HG03103 (cell line): ENCODE results near the gene CTNNBIP1.

ENCODE experiments used
- ATAC-seq: cut with Tn5 transposase; IDR thresholded peaks from one replicate; pipeline ENCODE4 v1.9.1; 2021; ENCODE audit warnings: low read depth; ENCODE audit not compliant: unreplicated experiment

The CTNNBIP1 gene

GRCh38 chr1:9905010-9905409 lies 5.1 kb downstream of the CTNNBIP1 start:
- no peak for ATAC-seq

DNA sequence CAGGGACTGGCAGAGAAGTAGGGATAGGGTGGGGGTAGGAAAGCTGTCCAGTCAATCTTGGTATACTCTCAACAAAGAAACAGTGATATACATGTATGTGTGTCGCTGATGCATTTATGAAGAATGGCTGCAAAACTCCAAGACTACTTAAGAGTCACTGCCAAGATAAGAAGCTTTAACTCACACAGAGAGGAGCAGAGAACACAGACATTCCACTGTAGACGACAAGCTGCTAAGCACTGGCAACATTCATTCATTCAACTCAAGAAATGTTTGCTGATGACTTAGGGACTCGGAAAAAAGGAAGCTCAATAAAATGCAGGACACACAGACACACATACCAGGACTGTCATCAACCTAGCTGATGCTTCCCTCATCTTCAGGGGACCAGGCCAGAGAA lies 5.5 kb downstream of the CTNNBIP1 start:
- ATAC-seq: no peak

DNA sequence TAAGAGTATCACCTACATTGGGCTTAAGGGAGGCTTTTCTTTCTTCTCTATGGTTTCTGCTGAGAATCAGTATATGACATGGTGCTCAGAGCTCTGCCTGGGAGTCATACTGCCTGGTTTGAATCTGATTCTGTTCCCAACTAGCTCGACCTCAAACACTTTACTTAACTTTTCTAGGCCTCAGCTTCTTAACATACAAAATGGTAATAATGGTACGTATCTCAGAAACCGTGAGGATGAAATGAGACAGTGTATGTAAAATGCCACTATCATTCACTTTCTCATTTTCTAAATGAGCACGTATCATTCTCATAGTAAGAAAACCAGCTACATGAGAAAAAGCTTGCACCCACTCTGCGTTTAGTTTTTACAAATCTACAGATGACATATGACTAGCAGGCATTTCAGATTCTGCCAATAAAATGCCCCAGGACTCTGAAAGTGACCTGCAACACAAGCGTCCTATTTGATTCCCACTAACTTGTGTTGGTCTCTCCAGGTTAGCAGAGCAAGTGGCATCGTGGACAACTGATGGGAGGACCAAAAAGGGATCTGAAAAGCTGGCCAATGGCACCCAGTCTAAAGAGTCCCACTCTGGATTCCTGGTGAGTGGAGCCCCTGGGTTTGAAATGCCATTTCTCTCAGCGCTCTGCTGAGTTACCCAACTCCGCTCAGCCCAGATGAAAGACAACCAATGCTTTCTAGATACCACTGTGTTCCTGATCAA lies 6.1 kb downstream of the CTNNBIP1 start:
- ATAC-seq: no peak

DNA sequence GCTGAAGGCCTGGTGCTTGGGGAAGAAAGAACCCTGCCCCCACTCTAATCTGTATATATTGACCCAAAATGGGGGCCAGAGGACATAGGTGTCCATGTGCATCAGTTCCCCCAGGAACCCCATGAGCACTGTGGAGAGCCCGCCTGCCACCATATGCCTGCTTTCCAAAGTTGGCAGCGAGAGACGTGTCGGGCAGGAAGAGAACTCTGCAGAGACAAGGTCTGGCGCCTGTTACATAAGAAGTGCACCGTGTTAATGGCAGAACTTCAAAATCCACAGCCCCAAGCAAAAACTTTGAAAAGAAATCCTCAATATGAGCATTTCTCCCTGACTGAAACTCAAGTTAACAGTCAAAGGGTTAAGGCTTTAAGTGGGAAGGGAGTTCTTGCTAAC lies 8.0 kb downstream of the CTNNBIP1 start:
- no peak for ATAC-seq

- ATAC-seq: no peak
These were observed 8.7 kb downstream of the CTNNBIP1 start for GRCh38 chr1:9901148-9902059.

DNA sequence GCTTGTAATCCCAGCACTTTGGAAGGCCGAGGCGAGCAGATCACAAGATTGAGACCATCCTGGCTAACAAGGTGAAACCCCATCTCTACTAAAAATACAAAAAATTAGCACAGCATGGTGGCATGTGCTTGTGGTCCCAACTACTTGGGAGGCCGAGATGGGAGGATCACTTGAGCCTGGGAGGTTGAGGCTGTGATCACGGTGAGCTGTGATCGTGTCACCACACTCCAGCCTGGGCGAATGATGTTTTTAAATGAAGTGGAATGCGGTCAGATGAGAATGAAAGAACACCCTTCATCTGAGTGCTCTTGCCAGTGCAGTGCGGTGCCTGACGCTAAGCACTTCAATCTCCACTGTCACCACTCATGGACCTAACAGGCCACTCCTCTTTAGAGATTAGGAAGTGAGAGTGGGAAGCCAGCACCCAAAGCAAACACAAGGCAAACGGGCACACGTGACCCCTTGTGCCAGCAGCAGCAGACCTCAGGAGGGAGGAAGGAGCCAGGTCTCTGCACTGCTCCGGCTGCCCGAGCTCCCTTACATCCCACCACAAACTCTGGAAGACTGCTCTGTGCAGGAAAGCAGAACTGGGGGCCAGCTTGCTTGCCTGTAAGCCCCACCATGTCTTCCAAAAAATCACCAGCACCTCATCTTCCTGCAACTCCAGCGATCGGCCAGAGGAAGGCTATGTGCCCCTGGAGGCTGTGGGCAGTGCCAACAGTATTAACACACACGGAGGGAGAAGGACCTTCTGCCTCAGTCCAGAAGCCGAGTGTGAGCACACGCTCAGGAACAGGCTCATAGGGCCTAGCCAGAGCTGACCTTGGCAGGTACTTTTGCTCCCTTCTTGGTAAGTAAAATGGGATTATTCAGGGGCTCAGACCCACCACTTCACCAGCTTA lies 9.7 kb downstream of the CTNNBIP1 start:
- no peak for ATAC-seq

GRCh38 chr1:9894115-9894514 lies 16.0 kb downstream of the CTNNBIP1 start:
- no peak for ATAC-seq

DNA sequence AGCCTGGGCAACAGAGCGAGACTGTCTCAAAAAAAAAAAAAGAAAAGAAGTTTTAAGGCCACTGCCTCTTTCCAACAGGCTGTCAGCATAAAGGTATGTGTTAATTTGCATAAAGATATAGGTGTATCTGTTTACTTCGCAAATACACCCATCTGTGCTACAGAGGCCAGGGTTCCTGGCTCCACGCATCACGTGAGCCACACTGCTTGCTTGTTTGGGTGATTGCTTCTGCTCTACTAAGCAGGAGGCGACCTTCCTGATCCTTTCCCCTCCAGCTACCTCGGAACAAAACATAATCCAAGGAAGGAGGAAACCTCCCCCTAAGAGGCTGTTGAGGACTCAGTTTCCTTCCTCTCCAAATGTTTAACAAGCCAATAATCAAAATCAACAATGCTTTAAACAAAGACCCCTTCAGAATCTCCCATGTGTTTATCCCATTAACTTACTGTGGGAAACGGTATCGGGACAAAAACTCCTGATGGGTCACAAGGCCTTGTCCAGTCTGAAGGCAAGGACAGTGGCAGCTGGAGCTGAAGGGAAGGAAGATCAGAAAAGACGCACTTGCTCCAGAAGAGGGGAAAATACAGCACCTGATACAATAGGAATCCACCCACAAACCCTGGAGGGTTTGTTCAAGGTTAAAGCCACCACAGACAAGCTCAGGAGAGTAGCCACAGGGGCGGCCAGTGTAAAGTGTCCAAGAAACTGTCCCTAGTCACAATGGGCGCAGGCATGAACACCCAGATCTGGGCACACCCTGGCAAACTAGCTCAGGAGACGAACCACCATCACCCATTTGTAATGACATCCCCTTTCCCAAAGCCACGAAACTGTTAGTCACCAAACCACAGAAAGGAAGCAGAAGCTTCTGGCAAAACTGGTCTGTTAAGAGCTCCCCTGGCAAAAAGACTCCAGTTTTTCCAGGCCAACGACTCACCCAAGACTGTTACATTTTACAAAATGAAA lies 17.2 kb downstream of the CTNNBIP1 start:
- no peak for ATAC-seq

DNA sequence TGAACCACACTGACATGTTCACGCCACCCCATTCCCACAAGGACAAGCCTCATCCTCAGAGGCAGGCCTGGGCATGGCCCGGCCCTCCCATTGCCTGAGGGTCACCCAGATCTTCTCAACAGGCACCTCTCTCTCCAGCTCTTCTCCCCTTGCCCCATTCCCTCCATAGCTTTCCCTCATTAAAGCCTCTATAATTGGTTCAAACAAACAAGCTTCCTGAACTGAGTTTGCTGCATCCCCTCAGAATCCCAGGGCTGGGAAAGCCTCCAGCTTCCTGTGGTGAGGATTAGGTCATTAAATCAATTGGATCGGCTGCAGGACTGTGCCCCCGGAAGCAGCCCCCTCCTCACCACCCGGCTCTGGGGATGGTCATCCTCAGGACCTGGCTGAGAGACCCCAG lies 18.9 kb downstream of the CTNNBIP1 start:
- ATAC-seq: no peak

DNA sequence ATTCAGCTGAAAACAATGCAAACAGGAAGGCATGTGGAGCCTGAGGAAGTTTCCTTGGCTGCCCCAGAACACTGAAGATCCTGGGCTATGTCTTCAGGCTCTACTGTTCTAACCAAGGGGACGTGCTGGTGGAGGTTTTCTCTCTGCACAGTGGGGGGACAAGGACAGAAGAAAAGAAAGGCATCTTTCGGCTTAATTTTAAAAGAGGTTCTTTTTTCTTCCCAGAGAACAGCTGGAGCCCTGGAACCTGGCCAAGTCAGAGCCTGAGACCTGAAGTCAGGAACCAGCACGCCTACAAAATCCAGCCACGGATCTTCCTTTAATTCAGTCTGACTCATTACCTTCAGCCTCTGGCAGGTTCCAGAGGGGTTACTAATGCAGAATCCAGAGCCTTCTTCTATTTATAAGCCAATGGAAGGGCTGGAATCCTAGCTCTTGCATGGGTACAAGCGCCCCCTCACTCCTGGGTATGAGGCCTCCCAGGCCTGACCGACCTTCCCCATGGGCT lies 19.8 kb downstream of the CTNNBIP1 start:
- ATAC-seq: no peak

GRCh38 chr1:9889411-9889810 lies 20.7 kb downstream of the CTNNBIP1 start:
- ATAC-seq: no peak

DNA sequence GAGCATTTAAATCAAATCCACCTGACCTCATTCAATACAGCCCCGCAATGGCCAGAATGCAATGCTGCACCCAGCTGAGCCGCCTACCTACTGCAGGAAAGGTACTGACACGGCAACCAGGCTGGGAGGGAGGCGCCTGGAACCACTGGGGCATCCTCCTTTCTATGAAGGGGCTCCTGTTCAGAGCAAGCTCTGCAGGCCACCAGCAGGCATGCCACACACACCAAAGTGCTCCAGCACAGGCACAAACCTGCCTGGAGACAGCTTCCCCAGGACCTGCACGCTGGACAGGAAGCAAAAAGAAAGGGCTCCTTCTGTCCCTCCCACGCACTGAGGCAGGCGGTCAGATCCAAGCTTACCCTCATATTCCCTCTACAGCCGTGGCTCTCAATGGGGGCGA lies 21.2 kb downstream of the CTNNBIP1 start:
- no peak for ATAC-seq

DNA sequence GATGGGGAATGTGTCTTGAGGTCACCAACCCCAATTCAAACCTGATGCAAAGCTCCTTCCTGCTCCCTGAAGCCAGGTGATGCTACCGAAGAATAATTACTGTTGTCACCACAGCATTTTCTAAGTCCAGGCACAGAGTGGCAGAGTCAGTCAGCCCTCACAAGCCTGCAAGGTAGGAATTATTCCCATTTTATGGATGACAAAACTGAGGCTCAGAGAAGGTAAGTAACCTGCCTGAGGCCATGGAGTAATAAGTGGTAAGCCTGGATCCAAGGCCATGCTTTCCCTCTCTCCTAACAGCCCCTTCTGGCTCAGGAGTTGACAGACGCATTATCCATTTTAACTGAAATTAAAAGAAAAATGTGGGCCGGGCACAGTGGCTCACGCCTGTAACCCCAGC lies 23.0 kb downstream of the CTNNBIP1 start:
- ATAC-seq: no peak

GRCh38 chr1:9886092-9886742 lies 23.9 kb downstream of the CTNNBIP1 start:
- no peak for ATAC-seq

GRCh38 chr1:9884805-9885204 lies 25.3 kb downstream of the CTNNBIP1 start:
- ATAC-seq: no peak

GRCh38 chr1:9883585-9884449 lies 26.3 kb downstream of the CTNNBIP1 start:
- ATAC-seq: no peak

GRCh38 chr1:9882945-9883303 lies 27.1 kb downstream of the CTNNBIP1 start:
- no peak for ATAC-seq

- ATAC-seq: no peak
These were observed 27.6 kb downstream of the CTNNBIP1 start for GRCh38 chr1:9882296-9882944.
